ENCODE data around the gene RNF213. TPM values are rescaled to one million over a fixed set of nuclear protein-coding genes. Genes with fewer than 3 reads are reported as not detected.

RNF213 gene
- total RNA-seq, 1 experiment from 2014 or later, result 44.5 TPM

GRCh38 chr17:80318166-80318565, 57.5 kb downstream of the RNF213 start:
- no TSS peak for BruUV-seq (replicated peaks)
- ChIA-PET RAD21 (ENCODE audit: low non-redundant PET in 1 of 2, low total read pairs in 2 of 2, uncharacterized antibody in 2 of 2, unreplicated experiment in 2 of 2) (no interaction called here), POLR2A (no interaction called here), CTCF (no interaction called here)
- no peak overlapping the region for H3K27ac ChIP-seq (ENCODE audit: low read depth, low read length)
- no peak overlapping the region for H3K4me2 ChIP-seq (ENCODE audit: low read length)
- TF ChIP-seq TCF7L2 (IDR thresholded peaks at IDR 0.05; ENCODE audit: borderline replicate concordance, extremely low read depth, insufficient read depth, insufficient read length) (no peak), ZNF274 (IDR thresholded peaks at IDR 0.05; ENCODE audit: low read depth, low read length) (no peak), SRF (IDR thresholded peaks at IDR 0.05; ENCODE audit: low read depth) (no peak), CBX3 (IDR thresholded peaks at IDR 0.05; ENCODE audit: low read depth) (no peak), REST (IDR thresholded peaks at IDR 0.05; ENCODE audit: low read depth) (no peak)
- H3K27me3 ChIP-seq (ENCODE audit: insufficient read depth, low read length), result no peaks in the 10 kb centered on the region
- intact Hi-C loops (cut with micrococcal nuclease), result no loop called here
- H4K20me1 ChIP-seq (ENCODE audit: insufficient read depth), result no peaks in the 10 kb centered on the region
- H3K4me1 ChIP-seq (ENCODE audit: control insufficient read depth in 1 of 2, insufficient read depth in 2 of 2, low read length in 2 of 2), result no peaks in the 10 kb centered on the region
- H3K79me2 ChIP-seq (ENCODE audit: insufficient read depth, low read length), result no peaks in the 10 kb centered on the region
- H3K9me3 ChIP-seq (ENCODE audit: control insufficient read depth in 1 of 2, insufficient read depth in 1 of 2, low read depth in 1 of 2, low read length in 2 of 2), result no peaks in the 10 kb centered on the region
- DNase-seq (ENCODE audit: low read depth, low spot score) (no peak), ATAC-seq (no peak)
- no peak overlapping the region for H2AFZ ChIP-seq (ENCODE audit: low read depth, low read length, poor library complexity, severe bottlenecking)
- no peak overlapping the region for H3K4me3 ChIP-seq (replicated peaks in 1 of 2; ENCODE audit: low read depth in 1 of 2, low read length in 2 of 2)
- H3K9me2 ChIP-seq (ENCODE audit: insufficient read depth), result no peaks in the 10 kb centered on the region
- no peak overlapping the region for H3K9ac ChIP-seq (ENCODE audit: low read length)
- peaks cover 0 to 4% of the 10 kb centered on the region in 2 experiments; a peak in 1 of 4 replicates for H3K36me3 ChIP-seq (ENCODE audit: control insufficient read depth in 1 of 2, insufficient read depth in 2 of 2, low read length in 2 of 2)
